ENCODE data around the gene GSX2.
"Not testable (repeated sequence)": the region's sequence is repeated elsewhere in the genome, so short reads cannot be mapped to it uniquely, and the experiment has no call there.

GSX2 gene

GRCh38 chr4:54099748-54100574 lies at the start of gene GSX2:
Gene GSX2 (plus strand): TSS chr4:54100163. CDS start chr4:54100345, 182 bp downstream.
- TF ChIP-seq, protein P1, sequence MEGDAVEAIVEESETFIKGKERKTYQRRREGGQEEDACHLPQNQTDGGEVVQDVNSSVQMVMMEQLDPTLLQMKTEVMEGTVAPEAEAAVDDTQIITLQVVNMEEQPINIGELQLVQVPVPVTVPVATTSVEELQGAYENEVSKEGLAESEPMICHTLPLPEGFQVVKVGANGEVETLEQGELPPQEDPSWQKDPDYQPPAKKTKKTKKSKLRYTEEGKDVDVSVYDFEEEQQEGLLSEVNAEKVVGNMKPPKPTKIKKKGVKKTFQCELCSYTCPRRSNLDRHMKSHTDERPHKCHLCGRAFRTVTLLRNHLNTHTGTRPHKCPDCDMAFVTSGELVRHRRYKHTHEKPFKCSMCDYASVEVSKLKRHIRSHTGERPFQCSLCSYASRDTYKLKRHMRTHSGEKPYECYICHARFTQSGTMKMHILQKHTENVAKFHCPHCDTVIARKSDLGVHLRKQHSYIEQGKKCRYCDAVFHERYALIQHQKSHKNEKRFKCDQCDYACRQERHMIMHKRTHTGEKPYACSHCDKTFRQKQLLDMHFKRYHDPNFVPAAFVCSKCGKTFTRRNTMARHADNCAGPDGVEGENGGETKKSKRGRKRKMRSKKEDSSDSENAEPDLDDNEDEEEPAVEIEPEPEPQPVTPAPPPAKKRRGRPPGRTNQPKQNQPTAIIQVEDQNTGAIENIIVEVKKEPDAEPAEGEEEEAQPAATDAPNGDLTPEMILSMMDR (conservative IDR thresholded peaks at IDR 0.05), result no peak
- no peak within 1 kb of the TSS for H3K27ac ChIP-seq

GRCh38 chr4:54050214-54050904 lies 49.6 kb upstream of the GSX2 start:
- H3K27ac ChIP-seq, result peak overlapping the region; percentile 58
- TF ChIP-seq, protein P1 (conservative IDR thresholded peaks at IDR 0.05), result no peak

DNA sequence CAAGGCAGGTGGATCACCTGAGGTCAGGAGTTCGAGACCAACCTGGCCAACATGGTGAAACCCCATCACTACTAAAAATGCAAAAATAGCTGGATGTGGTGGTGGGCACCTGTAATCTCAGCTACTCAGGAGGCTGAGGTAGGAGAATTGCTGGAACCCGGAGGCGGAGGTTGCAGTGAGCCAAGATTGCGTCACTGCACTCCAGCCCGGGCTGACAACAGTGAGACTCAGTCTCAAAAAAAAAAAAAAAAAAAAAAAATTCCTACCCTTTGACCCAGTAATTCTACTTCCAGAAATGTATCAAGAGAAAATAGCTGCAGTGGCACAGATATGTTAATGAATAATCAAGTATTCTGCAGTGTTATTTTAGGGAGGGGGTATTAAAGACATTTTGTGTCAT lies 46.6 kb upstream of the GSX2 start:
- not testable (repeated sequence) for H3K27ac ChIP-seq

DNA sequence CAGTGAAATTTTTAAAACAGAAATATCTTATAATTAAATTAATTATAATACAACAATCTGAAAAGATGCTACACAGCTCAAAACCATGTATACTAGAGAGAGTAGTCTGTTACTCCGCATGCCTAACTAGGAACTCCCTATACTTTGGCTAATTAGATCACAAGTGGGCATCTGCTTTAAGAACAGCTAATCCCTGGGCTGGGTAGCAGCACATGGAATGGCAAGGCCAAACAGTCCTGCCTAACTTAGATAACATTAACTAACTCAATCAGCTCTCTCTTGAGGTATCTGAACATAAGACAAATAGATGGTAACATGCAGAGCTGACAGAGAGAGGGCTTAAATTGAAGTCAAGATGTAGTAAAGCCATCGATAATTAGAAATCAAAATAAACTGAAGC lies 45.5 kb upstream of the GSX2 start:
- TF ChIP-seq, protein P1 (conservative IDR thresholded peaks at IDR 0.05), result no peak
- H3K27ac ChIP-seq, result no peak overlapping the region

GRCh38 chr4:54055494-54055893 lies 44.5 kb upstream of the GSX2 start:
- TF ChIP-seq, protein P1 (conservative IDR thresholded peaks at IDR 0.05), result no peak
- H3K27ac ChIP-seq, result no peak overlapping the region

DNA sequence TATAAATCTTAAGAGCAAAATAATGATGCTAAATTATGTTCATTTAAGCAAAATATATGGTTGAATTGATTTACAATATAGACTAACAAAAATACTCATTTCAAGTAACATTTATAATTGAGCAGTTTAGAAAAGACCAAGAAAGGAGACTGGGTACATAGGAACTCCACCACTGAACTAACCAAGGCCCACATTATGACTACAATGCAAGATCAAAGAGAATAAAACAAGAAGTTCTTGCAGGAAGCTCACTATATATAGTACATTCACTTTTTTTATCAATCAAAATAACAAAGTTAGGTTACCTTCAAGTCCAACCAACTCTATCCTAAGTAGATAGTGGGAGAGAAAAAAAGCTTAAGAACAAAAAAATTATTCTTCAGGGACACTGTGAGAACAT lies 43.6 kb upstream of the GSX2 start:
- H3K27ac ChIP-seq, result 0 out of 2 replicates have a peak overlapping the region, but pooled peaks have one; percentile 6
- TF ChIP-seq, protein P1 (conservative IDR thresholded peaks at IDR 0.05), result no peak

GRCh38 chr4:54058171-54058570 lies 41.8 kb upstream of the GSX2 start:
- 0 out of 2 replicates have a peak overlapping the region, but pooled peaks have one; percentile 6 for H3K27ac ChIP-seq
- TF ChIP-seq, protein P1 (conservative IDR thresholded peaks at IDR 0.05), result no peak

DNA sequence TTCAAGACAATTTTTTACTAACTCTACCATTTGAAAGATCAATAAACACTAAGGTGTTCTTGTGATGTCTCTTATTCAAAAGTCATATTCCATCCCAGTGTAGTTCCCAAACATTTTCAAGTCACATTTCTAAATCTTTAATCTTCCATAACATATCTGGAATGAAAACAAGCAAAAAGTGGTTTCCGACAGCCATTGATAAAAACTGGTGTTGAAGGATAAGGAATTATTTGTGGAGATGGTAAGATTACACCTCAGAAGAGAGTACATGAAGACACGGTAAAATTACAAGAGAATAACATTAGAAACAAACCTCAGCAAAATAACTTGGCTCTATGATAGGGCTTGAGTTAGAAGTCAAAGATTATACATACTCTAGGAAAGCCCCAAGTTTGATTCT lies 39.8 kb upstream of the GSX2 start:
- TF ChIP-seq, protein P1 (conservative IDR thresholded peaks at IDR 0.05), result no peak
- H3K27ac ChIP-seq, result no peak overlapping the region
